ENCODE measurements around the gene CAMK1D. TPM values are rescaled to one million over a fixed set of nuclear protein-coding genes. Genes with fewer than 3 reads are reported as not detected.

The CAMK1D gene
- total RNA-seq, 1 experiment from 2014 or later = 3.8 TPM

DNA sequence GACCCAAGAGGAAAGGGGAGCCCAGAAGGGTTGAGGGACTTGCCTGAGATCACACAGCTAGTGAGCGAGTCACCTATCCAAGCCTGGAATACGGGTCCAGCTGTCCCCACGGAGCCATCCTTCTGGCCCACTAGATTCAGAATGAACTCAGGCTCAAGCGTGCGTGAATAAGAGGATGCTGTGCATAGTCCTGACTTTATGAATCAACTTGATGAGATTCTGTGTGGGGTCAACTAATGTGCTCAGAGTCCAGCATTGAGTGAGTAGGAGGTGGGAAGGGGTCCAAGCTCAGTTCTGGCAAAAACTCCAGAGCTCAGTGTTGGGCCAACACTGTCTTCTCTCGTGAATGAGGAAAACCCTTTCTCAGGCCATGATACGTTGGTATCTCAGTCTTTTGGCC is 41.4 kb downstream of the CAMK1D start:
- no peak for DNase-seq (ENCODE audit: low read depth in 1 of 2, low spot score in 2 of 2)
- H3K36me3 ChIP-seq = no peaks in the 10 kb centered on the region
- no peaks in the 10 kb centered on the region for H3K4me1 ChIP-seq (replicated peaks)
- H3K9me3 ChIP-seq (replicated peaks) = no peaks in the 10 kb centered on the region
- H3K27ac ChIP-seq = no peak overlapping the region
- no peak overlapping the region for H3K4me3 ChIP-seq
- no peaks in the 10 kb centered on the region for H3K27me3 ChIP-seq (replicated peaks)

DNA sequence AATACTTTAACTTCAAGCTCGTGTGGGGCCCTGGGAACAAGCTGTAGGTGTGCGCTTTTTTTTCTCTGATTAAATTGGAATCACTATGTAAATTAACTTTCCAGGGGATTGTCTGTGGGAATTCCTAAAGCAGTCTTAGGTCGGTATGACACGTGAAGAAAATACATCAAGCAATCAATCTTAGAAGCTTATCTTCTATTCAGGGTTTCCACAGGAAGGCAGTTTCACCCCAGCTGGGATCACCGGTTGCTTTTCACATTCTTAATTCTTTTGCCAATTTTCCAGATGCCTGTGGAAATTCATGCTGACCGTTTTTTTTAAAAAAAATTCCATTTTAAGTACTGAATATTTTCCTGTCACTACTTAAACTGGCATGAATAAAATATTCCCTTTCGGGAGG is 41.9 kb downstream of the CAMK1D start:
- Histone ChIP-seq H3K9me3 (replicated peaks) (no peaks in the 10 kb centered on the region), H3K4me3 (no peak overlapping the region), H3K36me3 (no peaks in the 10 kb centered on the region), H3K4me1 (replicated peaks) (no peaks in the 10 kb centered on the region), H3K27ac (no peak overlapping the region), H3K27me3 (replicated peaks) (no peaks in the 10 kb centered on the region)
- no peak for DNase-seq (ENCODE audit: low read depth in 1 of 2, low spot score in 2 of 2)

DNA sequence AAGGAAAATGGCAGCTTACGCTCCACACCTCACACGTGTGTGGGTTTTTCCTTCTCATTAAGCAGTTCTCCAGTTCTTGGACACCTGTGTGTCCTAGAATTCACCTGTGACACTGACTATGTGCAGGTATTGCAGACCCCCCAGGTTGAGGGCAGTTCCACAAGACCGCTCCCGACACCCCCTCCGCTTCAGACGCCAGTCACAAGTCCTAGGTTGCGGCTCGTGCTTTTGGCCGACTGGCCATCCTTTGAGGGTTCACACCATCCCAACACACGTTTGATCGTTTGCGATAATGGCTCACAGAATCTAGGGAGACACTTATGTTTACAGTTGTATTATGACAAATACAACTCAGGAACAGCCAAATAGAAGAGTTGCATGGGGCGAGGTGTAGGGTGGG is 44.5 kb downstream of the CAMK1D start:
- Histone ChIP-seq H3K27ac (no peak overlapping the region), H3K4me1 (replicated peaks) (no peaks in the 10 kb centered on the region), H3K9me3 (replicated peaks) (no peaks in the 10 kb centered on the region), H3K4me3 (no peak overlapping the region), H3K36me3 (no peaks in the 10 kb centered on the region), H3K27me3 (replicated peaks) (no peaks in the 10 kb centered on the region)
- DNase-seq (ENCODE audit: low read depth in 1 of 2, low spot score in 2 of 2) = no peak

DNA sequence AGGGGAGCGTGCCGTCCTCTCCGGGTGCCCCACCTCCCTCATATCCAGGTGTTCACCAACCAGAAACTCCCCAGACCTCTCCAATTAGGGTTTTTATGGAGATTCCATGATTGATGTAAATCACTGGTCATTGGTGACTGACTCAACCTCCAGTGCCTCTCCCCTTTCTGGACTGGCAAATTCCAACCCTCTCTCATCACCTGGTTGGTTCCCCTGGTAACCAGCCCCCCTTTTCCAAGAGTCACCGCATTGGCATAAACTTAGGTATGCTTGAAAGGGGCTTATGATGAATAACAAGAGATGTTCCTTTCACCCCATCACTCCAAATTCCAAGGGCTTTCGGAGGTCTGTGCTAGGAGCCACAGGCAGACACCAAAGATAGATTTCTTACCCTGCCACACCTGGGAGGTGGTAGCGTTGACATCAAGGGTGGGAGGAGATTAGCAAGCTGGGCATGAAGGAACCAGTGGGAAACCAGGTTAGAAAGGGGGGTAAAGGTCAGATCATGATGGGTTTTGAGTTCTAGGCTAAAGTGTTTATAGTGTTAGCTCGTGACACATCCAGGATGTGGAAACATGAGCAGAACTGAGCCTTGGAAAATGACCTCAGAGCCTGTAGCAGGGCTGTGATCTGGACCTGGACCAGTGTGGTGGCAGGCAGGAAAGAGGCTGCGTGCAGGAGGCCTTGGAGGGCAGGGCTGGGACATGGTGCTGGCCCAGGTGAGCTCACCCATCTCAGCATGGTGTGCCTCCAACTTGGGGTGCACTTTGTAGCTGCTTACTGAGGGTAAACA is 45.1 kb downstream of the CAMK1D start:
- no peak overlapping the region for H3K27ac ChIP-seq
- H3K9me3 ChIP-seq (replicated peaks) = no peaks in the 10 kb centered on the region
- no peaks in the 10 kb centered on the region for H3K4me1 ChIP-seq (replicated peaks)
- no peaks in the 10 kb centered on the region for H3K27me3 ChIP-seq (replicated peaks)
- H3K4me3 ChIP-seq = no peak overlapping the region
- no peak for DNase-seq (ENCODE audit: low read depth in 1 of 2, low spot score in 2 of 2)
- H3K36me3 ChIP-seq = no peaks in the 10 kb centered on the region

DNA sequence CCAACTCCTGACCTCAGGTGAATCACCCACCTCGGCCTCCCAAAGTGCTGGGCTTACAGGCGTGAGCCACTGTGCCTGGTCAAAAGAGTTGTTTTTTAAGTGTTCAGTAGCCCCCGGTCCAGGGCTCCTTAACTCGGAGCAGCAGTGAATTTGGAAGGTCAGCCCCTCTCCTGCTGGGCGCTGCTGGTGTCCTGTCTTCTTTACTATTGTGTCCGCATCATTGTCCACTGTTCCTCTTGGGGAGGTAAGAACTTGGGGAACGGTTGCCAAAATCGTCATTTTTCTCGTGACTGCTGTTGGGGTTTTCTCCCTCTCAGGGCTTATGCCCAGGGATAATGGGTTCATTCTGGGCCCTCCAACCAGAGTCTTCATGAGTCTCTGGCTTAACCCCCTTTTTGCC is 46.7 kb downstream of the CAMK1D start:
- Histone ChIP-seq H3K4me1 (replicated peaks) (0 out of 2 replicates have a peak, but pooled peaks cover 3% of the 10 kb centered on the region), H3K36me3 (no peaks in the 10 kb centered on the region), H3K9me3 (replicated peaks) (no peaks in the 10 kb centered on the region), H3K27ac (no peak overlapping the region), H3K27me3 (replicated peaks) (no peaks in the 10 kb centered on the region), H3K4me3 (no peak overlapping the region)
- DNase-seq (ENCODE audit: low read depth in 1 of 2, low spot score in 2 of 2) = no peak

DNA sequence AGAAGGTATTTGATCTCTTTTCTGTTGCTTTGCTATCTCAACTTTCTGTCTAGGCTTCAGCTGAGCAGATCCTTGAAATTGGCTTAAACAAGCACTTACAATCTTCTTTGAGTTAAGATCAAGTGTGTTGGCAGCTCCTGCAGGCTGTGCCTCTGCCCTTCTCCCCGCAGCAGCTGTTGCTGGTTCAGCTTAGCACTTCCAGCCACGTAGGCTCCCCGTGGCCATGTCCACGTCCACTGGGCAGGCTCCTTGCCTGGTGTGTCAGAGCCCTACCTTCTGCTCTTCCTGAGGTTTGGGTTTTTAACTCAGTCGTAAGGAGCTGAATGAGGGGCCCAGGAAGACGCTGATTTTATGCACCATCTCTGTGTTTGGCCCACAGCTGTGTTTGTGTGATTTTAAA is 47.2 kb downstream of the CAMK1D start:
- H3K36me3 ChIP-seq = no peaks in the 10 kb centered on the region
- no peaks in the 10 kb centered on the region for H3K9me3 ChIP-seq (replicated peaks)
- 0 out of 2 replicates have a peak, but pooled peaks cover 3% of the 10 kb centered on the region for H3K4me1 ChIP-seq (replicated peaks)
- H3K27me3 ChIP-seq (replicated peaks) = no peaks in the 10 kb centered on the region
- DNase-seq (ENCODE audit: low read depth in 1 of 2, low spot score in 2 of 2) = no peak
- H3K27ac ChIP-seq = no peak overlapping the region
- H3K4me3 ChIP-seq = no peak overlapping the region

DNA sequence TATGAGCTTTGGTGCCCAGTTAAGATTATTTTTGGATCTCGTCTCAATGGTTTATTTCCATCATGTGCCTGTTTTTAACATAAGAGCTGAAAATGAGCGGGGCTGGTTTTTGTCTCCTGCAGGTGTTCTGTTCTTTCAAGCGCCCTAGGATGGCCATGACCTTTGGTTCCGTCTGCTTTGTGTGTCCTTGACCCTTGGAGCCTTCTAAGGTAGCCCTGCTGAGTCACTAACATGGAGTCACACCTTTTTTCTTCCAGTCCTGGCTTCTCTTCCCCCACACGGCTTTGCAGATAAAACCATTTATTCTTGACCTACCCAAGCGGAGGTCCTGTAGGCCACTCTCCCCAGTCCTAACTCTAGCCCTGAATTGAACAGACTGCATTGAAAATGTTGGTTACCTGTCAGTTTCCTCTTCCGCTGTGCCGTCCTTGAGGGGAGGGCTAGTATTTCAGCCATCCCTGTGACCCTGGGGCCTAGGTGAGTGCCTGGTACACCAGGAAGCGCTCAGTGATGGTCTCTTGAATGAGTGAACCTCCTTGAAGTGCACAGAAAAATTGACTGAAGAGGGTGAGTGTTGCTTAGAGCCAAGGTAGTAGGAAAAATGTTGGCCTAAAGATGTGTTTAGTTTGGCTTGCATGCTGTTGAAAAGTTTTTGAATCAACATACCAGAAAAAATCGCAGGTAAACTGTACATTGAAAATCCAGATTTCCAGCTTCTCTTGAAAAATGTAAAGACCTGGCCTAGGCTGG is 48.0 kb downstream of the CAMK1D start:
- Histone ChIP-seq H3K36me3 (no peaks in the 10 kb centered on the region), H3K4me1 (replicated peaks) (0 out of 2 replicates have a peak, but pooled peaks cover 3% of the 10 kb centered on the region), H3K9me3 (replicated peaks) (no peaks in the 10 kb centered on the region), H3K27me3 (replicated peaks) (no peaks in the 10 kb centered on the region), H3K27ac (no peak overlapping the region), H3K4me3 (no peak overlapping the region)
- no peak for DNase-seq (ENCODE audit: low read depth in 1 of 2, low spot score in 2 of 2)

DNA sequence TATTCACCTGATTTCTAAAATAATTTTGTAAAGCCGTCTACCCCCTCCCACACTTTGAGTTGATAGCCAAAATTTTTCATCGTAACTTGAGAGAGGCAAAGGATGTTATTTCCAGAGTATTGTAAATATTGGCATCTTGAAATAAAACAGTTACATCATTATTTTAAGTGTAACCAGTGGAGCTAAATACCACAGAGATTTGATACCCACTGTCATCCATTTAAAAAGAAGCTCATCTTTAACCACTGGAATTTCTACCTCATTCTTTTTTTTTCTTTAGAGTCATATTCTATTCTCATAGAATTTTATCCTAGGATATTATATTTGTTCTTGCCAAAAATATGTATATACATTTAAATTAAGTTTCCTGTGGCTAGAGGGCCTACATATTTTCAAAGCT is 48.6 kb downstream of the CAMK1D start:
- Histone ChIP-seq H3K4me1 (replicated peaks) (0 out of 2 replicates have a peak, but pooled peaks cover 3% of the 10 kb centered on the region), H3K4me3 (no peak overlapping the region), H3K27ac (no peak overlapping the region), H3K9me3 (replicated peaks) (no peaks in the 10 kb centered on the region), H3K36me3 (no peaks in the 10 kb centered on the region), H3K27me3 (replicated peaks) (no peaks in the 10 kb centered on the region)
- no peak for DNase-seq (ENCODE audit: low read depth in 1 of 2, low spot score in 2 of 2)

DNA sequence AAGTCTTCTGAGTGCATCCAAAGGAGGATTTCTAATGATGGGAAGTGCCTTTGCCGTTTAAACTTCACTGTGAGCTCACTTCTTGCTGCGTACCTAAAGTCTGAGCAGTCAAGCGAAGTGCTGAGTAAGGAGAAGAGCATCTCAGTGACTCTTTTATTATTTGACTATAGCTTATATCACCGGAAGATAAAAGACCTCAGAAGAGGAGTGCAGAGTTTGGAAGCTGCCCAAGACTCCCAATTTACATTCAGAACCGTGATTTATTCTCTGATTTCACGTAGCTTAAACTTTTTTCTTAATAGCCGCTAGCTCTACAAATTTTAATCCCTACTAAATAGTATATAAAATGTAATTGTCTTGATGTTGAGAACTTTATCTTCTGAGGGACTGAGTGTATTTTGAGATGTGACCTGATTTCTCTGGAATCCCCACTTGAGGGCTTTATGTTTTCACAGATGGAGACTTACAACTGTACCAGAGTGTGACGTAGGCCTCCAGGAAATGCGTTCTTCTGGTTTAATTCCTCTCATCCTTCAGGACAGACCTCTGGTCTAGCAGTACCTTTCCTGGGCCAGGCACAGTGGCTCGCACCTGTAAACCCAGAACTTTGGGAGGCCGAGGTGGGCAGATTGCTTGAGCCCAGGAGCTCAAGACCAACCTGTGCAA is 51.1 kb downstream of the CAMK1D start:
- Histone ChIP-seq H3K4me1 (replicated peaks) (0 out of 2 replicates have a peak, but pooled peaks cover 3% of the 10 kb centered on the region), H3K27ac (no peak overlapping the region), H3K4me3 (no peak overlapping the region), H3K36me3 (no peaks in the 10 kb centered on the region), H3K9me3 (replicated peaks) (no peaks in the 10 kb centered on the region), H3K27me3 (replicated peaks) (no peaks in the 10 kb centered on the region)
- peak in 1 of 2 experiments; percentile 15 for DNase-seq (ENCODE audit: low read depth in 1 of 2, low spot score in 2 of 2)

DNA sequence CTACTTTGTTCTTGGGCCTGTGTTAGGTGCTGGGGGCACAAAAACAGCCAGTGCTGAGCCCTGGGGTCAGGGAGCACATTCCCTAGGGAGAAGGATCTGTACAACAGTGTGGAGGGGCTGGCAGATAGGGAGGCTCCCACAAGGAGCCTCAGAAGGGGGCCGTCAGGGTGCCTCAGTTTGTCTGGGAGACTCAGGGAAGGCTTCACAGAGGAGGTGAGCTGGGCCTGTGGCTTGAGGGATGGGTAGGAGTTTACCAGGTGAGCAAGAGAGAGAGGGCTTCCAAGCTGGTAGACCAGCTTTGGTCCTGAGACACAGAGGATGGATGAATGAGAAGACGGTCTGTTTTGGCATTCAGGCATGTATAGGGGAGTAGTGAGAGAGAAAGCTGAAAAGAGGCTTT is 52.1 kb downstream of the CAMK1D start:
- no peak for DNase-seq (ENCODE audit: low read depth in 1 of 2, low spot score in 2 of 2)
- no peaks in the 10 kb centered on the region for H3K27me3 ChIP-seq (replicated peaks)
- 0 out of 2 replicates have a peak, but pooled peaks cover 3% of the 10 kb centered on the region for H3K4me1 ChIP-seq (replicated peaks)
- no peaks in the 10 kb centered on the region for H3K36me3 ChIP-seq
- H3K27ac ChIP-seq = no peak overlapping the region
- no peaks in the 10 kb centered on the region for H3K9me3 ChIP-seq (replicated peaks)
- H3K4me3 ChIP-seq = no peak overlapping the region

DNA sequence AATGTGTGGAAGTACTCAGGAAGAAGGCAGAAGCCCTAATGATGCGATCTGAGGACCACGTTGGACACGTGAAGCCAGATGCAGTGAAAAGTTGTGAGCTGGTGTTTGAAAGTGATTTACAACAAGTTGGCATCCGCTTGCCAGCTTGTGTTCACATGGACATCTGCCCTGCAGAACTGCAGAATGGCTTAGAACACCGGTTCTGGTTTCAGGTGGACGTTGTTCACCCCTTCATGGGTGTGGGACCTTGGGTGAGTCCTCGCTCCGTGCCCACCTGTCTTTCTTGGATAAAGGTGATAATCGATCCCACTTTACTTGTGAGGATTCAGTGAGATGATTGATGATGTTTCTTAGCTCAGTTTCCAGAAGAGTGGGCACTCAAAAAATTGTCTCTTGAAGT is 53.8 kb downstream of the CAMK1D start:
- Histone ChIP-seq H3K27ac (no peak overlapping the region), H3K9me3 (replicated peaks) (no peaks in the 10 kb centered on the region), H3K36me3 (no peaks in the 10 kb centered on the region), H3K4me1 (replicated peaks) (0 out of 2 replicates have a peak, but pooled peaks cover 3% of the 10 kb centered on the region), H3K4me3 (no peak overlapping the region), H3K27me3 (replicated peaks) (no peaks in the 10 kb centered on the region)
- DNase-seq (ENCODE audit: low read depth in 1 of 2, low spot score in 2 of 2) = no peak

DNA sequence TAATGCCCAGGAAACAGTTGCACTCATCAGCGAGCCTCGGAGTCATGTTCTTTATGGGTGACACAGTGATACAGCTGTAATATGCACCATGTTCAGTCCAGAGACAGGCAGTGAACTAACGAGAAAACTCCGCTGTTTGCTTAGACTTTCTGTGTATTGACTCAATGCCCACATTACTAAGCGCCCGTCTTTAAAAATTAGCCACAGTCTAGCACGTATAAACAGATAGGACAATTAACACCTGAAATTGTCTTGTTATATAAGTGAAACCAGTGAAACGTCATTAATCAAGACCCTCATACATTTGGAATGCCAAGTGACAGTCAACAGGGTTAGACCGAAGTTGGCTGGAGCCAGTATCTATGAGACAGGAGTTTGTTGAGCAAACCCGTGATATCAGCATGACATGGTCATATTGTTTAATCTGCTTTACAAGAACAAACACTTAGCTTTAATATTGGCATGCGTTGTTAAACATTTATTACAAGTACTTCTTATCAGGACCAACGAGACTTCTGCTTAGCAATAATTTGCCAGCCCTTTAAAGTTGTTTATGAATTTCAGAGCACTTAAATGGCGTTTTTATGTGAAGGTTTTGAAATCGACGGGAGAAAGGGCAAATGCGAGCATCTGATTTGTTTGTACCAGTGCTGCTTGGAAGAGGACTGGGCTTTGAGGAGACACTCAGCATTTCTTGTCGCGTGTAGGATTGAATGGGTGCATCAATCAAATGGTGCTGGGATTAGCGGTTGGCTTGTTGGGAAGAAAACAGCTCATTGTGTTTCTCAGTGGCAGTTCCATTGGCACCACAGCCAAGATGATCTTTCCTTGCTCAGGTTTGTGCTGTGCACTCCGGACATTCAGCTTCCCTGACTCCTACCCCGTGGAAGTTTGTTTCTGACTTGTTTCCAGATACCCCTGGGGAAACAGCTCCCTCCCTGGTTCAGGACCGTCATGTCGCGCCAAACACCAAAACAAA is 56.3 kb downstream of the CAMK1D start:
- Histone ChIP-seq H3K27me3 (replicated peaks) (no peaks in the 10 kb centered on the region), H3K4me3 (no peak overlapping the region), H3K4me1 (replicated peaks) (no peaks in the 10 kb centered on the region), H3K27ac (no peak overlapping the region), H3K36me3 (no peaks in the 10 kb centered on the region), H3K9me3 (replicated peaks) (no peaks in the 10 kb centered on the region)
- DNase-seq (ENCODE audit: low read depth in 1 of 2, low spot score in 2 of 2) = no peak

DNA sequence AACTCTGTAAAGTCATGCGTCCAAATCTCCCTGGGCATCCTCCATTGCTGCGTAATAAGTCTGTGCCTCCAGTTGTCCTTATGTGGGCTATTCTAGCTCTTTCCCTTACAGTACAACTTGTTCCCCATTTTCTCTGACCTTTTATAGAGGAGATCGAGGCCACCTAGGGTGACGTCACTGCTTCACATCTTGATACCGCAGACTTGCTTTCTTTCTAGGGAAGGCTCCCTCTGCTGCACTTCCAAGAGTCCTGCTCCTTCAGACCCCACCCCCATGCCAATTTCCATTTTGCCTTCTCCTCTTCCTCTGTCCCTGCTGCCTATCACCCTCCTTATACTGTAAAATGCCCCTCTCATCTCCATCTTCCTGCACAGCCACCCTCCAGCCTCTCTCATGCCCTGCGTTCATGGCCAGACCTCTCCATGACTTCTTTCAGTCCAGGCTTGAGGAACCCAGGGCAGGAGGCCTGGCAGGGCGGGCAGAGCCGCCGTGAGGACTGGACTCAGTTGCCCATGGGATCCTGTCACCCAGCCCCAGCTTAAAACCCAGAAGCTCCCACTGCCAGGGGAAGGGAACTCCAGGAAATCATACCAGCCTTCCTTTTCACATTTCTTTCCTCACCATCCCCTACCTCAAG is 57.5 kb downstream of the CAMK1D start:
- Histone ChIP-seq H3K27me3 (replicated peaks) (no peaks in the 10 kb centered on the region), H3K4me1 (replicated peaks) (no peaks in the 10 kb centered on the region), H3K36me3 (no peaks in the 10 kb centered on the region), H3K27ac (no peak overlapping the region), H3K9me3 (replicated peaks) (no peaks in the 10 kb centered on the region), H3K4me3 (no peak overlapping the region)
- no peak for DNase-seq (ENCODE audit: low read depth in 1 of 2, low spot score in 2 of 2)

All from SJSA1 (cell line).